ENCODE results near the gene C17orf67. TPM values are rescaled to one million over a fixed set of nuclear protein-coding genes. Genes with fewer than 3 reads are reported as not detected.

Gene C17orf67
- polyA plus RNA-seq, 1 donor (not counting 4 experiments of a cell fraction or from before 2014, with no cell fraction given), result 0.46 TPM

DNA sequence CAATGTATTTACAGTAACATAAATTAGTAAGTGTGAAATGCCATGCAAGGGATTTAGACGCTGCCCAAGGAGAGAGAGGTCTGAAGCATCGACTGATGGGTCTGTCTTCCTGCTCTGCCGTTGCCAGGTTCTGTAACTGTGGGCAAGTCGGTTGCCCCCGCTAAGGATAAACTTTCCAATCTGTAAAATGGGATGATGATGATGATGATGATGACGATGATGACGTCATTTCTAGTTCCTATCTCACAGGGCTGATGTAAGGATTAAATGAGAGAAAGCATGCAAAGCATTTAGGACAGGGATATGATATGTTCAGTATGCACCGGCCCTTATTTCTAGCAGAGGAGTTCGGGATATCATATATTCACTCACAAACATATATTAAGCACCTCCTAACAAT lies 54.8 kb downstream of the C17orf67 start:
- DNase-seq (ENCODE audit: low read depth, low spot score) (no peak), FAIRE-seq (no peak)
- TF ChIP-seq, protein P1, sequence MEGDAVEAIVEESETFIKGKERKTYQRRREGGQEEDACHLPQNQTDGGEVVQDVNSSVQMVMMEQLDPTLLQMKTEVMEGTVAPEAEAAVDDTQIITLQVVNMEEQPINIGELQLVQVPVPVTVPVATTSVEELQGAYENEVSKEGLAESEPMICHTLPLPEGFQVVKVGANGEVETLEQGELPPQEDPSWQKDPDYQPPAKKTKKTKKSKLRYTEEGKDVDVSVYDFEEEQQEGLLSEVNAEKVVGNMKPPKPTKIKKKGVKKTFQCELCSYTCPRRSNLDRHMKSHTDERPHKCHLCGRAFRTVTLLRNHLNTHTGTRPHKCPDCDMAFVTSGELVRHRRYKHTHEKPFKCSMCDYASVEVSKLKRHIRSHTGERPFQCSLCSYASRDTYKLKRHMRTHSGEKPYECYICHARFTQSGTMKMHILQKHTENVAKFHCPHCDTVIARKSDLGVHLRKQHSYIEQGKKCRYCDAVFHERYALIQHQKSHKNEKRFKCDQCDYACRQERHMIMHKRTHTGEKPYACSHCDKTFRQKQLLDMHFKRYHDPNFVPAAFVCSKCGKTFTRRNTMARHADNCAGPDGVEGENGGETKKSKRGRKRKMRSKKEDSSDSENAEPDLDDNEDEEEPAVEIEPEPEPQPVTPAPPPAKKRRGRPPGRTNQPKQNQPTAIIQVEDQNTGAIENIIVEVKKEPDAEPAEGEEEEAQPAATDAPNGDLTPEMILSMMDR (optimal IDR thresholded peaks at IDR 0.05 in 1 of 3, IDR thresholded peaks at IDR 0.05 in 1 of 3, conservative IDR thresholded peaks at IDR 0.05 in 1 of 3; ENCODE audit: extremely low read depth in 1 of 3, insufficient read depth in 2 of 3, low read length in 3 of 3), result no peak
- TF ChIP-seq EZH2 (IDR thresholded peaks at IDR 0.05; ENCODE audit: low read length), result no peak
- no peaks in the 10 kb centered on the region for H3K9me1 ChIP-seq (ENCODE audit: control insufficient read depth, extremely low read depth, insufficient read depth, low read length)
- H3K4me1 ChIP-seq (ENCODE audit: control insufficient read depth, extremely low read depth, insufficient read depth, low read length), result peaks cover 13% of the 10 kb centered on the region
- no peak overlapping the region for H3K27ac ChIP-seq (ENCODE audit: control insufficient read depth, insufficient read depth, low read length)
- no peak overlapping the region for H3K4me2 ChIP-seq (ENCODE audit: control insufficient read depth, extremely low read depth, insufficient read depth, low read depth, low read length)
- H3K27me3 ChIP-seq (ENCODE audit: control insufficient read depth, extremely low read depth, insufficient read depth, low read length), result no peaks in the 10 kb centered on the region
- dilution Hi-C loops (cut with MboI; ENCODE audit: extremely low pct_ligation_motif_present, low sequenced_read_pairs), result no loop called here
- H3K36me3 ChIP-seq (ENCODE audit: control insufficient read depth in 2 of 2, extremely low read depth in 1 of 2, insufficient read depth in 2 of 2, low read length in 2 of 2), result no peaks in the 10 kb centered on the region
- no peak overlapping the region for H3K4me3 ChIP-seq (ENCODE audit: control insufficient read depth in 2 of 3, extremely low read depth in 1 of 3, insufficient read depth in 2 of 3, low read depth in 1 of 3, low read length in 3 of 3)
- no peak overlapping the region for H2AFZ ChIP-seq (ENCODE audit: control insufficient read depth, low read length)
- H3K9me3 ChIP-seq (ENCODE audit: control insufficient read depth, low read depth, low read length), result no peaks in the 10 kb centered on the region
- no peaks in the 10 kb centered on the region for H4K20me1 ChIP-seq (ENCODE audit: control insufficient read depth, extremely low read depth, insufficient read depth, low read length)
- H3K79me2 ChIP-seq (ENCODE audit: control insufficient read depth, insufficient read depth, low read length), result no peaks in the 10 kb centered on the region
- no peak overlapping the region for H3K9ac ChIP-seq (ENCODE audit: control insufficient read depth, extremely low read depth, insufficient read depth, low read length)

DNA sequence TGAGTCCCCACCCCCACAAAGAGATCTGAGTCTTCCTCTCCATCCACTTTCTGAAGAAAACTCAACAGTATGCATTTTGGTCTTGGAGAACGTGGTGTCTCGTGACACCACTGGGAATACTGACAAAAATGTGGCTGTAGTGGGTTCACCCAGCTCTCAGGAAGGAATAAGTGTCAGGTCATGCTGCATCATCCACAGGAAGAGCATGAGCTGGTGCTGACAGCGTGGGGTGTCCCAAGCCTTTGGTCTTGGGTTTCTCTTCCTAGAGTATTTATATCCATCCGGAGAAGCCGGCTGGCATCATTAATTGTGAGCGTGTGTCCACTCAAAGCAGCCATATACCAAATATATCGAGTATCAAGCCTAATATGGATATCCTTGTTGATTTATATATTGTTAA lies 55.9 kb downstream of the C17orf67 start:
- Histone ChIP-seq H2AFZ (ENCODE audit: control insufficient read depth, low read length) (no peak overlapping the region), H3K27ac (ENCODE audit: control insufficient read depth, insufficient read depth, low read length) (no peak overlapping the region), H3K36me3 (ENCODE audit: control insufficient read depth in 2 of 2, extremely low read depth in 1 of 2, insufficient read depth in 2 of 2, low read length in 2 of 2) (no peaks in the 10 kb centered on the region), H3K4me3 (ENCODE audit: control insufficient read depth in 2 of 3, extremely low read depth in 1 of 3, insufficient read depth in 2 of 3, low read depth in 1 of 3, low read length in 3 of 3) (no peak overlapping the region), H3K79me2 (ENCODE audit: control insufficient read depth, insufficient read depth, low read length) (no peaks in the 10 kb centered on the region), H4K20me1 (ENCODE audit: control insufficient read depth, extremely low read depth, insufficient read depth, low read length) (no peaks in the 10 kb centered on the region), H3K9me3 (ENCODE audit: control insufficient read depth, low read depth, low read length) (no peaks in the 10 kb centered on the region), H3K9ac (ENCODE audit: control insufficient read depth, extremely low read depth, insufficient read depth, low read length) (no peak overlapping the region), H3K9me1 (ENCODE audit: control insufficient read depth, extremely low read depth, insufficient read depth, low read length) (no peaks in the 10 kb centered on the region), H3K4me1 (ENCODE audit: control insufficient read depth, extremely low read depth, insufficient read depth, low read length) (peaks cover 13% of the 10 kb centered on the region), H3K27me3 (ENCODE audit: control insufficient read depth, extremely low read depth, insufficient read depth, low read length) (no peaks in the 10 kb centered on the region), H3K4me2 (ENCODE audit: control insufficient read depth, extremely low read depth, insufficient read depth, low read depth, low read length) (no peak overlapping the region)
- DNase-seq (ENCODE audit: low read depth, low spot score) (no peak), FAIRE-seq (no peak)
- no peak for TF ChIP-seq EZH2 (IDR thresholded peaks at IDR 0.05; ENCODE audit: low read length)
- TF ChIP-seq, protein P1 (optimal IDR thresholded peaks at IDR 0.05 in 1 of 3, IDR thresholded peaks at IDR 0.05 in 1 of 3, conservative IDR thresholded peaks at IDR 0.05 in 1 of 3; ENCODE audit: extremely low read depth in 1 of 3, insufficient read depth in 2 of 3, low read length in 3 of 3), result no peak
- dilution Hi-C loops (cut with MboI; ENCODE audit: extremely low pct_ligation_motif_present, low sequenced_read_pairs), result no loop called here

All from keratinocyte (primary cell).